ENCODE measurements around the gene GAL3ST2. TPM values are rescaled to one million over a fixed set of nuclear protein-coding genes. Genes with fewer than 3 reads are reported as not detected.

Gene GAL3ST2
- polyA plus RNA-seq, 1 of the 3 experiments (the other 2 are of a cell fraction), result 0.15 TPM

DNA sequence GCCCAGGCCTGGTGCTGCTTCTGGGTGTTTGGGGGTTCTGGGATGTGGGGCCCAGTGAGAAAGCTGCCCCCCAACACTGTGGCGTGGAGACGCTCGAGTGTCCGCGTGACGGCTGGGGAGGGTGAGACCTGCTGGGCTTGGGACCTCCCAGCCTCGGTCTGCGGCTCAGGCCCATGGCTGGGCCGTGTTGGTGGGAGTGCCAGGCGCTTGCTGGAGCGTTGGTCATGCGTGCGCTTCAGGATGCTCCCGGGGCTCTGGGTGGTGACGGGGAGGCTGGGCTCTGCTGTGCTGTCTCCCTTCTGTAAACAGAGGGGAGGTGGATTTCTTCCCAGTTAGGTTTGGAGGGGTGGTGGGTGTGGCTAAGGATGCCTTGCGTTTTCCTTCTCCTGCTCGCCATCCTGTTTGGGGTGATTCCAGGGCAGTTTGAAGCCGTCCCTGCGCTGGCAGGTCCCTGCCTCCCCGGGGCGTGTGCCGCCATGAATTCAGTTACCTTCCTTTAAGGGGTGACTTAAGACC is 606 bp downstream of the GAL3ST2 start:
- Histone ChIP-seq H4K20me1 (ENCODE audit: insufficient read depth) (no peaks in the 10 kb centered on the region), H3K79me2 (ENCODE audit: insufficient read depth) (no peaks in the 10 kb centered on the region), H3K4me1 (ENCODE audit: control insufficient read depth in 1 of 2, insufficient read depth in 2 of 2, low read depth in 1 of 2, low read length in 1 of 2) (peaks cover 8 to 20% of the 10 kb centered on the region in 2 experiments; a peak in 2 of 4 replicates), H2AFZ (ENCODE audit: low read depth) (no peak overlapping the region), H3K9ac (no peak overlapping the region), H3K4me3 (ENCODE audit: low read depth in 2 of 2, low read length in 1 of 2) (no peak overlapping the region), H3K36me3 (replicated peaks in 1 of 2; ENCODE audit: control insufficient read depth in 1 of 2, insufficient read depth in 2 of 2, low read length in 1 of 2) (no peaks in the 10 kb centered on the region), H3K4me2 (no peak overlapping the region), H3K27me3 (ENCODE audit: insufficient read depth) (no peaks in the 10 kb centered on the region), H3F3A (replicated peaks; ENCODE audit: insufficient read depth) (no peaks in the 10 kb centered on the region), H3K9me2 (no peaks in the 10 kb centered on the region), H3K27ac (ENCODE audit: low read depth in 2 of 2, low read length in 1 of 2) (no peak overlapping the region), H3K9me3 (0 out of 2 replicates have a peak, but pooled peaks cover 5% of the 10 kb centered on the region)
- peak; percentile 26 for DNase-seq
- TF ChIP-seq NRF1 (IDR thresholded peaks at IDR 0.05; ENCODE audit: low read depth, low read length) (no peak), GATA2 (CRISPR knock-in tag; IDR thresholded peaks at IDR 0.05) (no peak), TEAD4 (IDR thresholded peaks at IDR 0.05; ENCODE audit: borderline replicate concordance, insufficient read depth) (no peak), RAD21 (IDR thresholded peaks at IDR 0.05; ENCODE audit: low read length) (no peak), FOXM1 (IDR thresholded peaks at IDR 0.05; ENCODE audit: low read depth) (no peak), CHD2 (IDR thresholded peaks at IDR 0.05; ENCODE audit: low read length, partially characterized antibody) (no peak), YY1 (IDR thresholded peaks at IDR 0.05; ENCODE audit: low read depth) (no peak), RCOR1 (IDR thresholded peaks at IDR 0.05; ENCODE audit: low read length) (no peak), EZH2phosphoT487 (IDR thresholded peaks at IDR 0.05; ENCODE audit: borderline replicate concordance, low read depth) (no peak), ELF1 (IDR thresholded peaks at IDR 0.05) (no peak), FOXJ3 (CRISPR knock-in tag; IDR thresholded peaks at IDR 0.05) (no peak), EP300 (IDR thresholded peaks at IDR 0.05; ENCODE audit: borderline replicate concordance in 1 of 2, low read depth in 1 of 2, low read length in 1 of 2) (no peak), RXRA (IDR thresholded peaks at IDR 0.05; ENCODE audit: borderline replicate concordance, low read depth) (no peak)
- TF ChIP-seq, protein P1, sequence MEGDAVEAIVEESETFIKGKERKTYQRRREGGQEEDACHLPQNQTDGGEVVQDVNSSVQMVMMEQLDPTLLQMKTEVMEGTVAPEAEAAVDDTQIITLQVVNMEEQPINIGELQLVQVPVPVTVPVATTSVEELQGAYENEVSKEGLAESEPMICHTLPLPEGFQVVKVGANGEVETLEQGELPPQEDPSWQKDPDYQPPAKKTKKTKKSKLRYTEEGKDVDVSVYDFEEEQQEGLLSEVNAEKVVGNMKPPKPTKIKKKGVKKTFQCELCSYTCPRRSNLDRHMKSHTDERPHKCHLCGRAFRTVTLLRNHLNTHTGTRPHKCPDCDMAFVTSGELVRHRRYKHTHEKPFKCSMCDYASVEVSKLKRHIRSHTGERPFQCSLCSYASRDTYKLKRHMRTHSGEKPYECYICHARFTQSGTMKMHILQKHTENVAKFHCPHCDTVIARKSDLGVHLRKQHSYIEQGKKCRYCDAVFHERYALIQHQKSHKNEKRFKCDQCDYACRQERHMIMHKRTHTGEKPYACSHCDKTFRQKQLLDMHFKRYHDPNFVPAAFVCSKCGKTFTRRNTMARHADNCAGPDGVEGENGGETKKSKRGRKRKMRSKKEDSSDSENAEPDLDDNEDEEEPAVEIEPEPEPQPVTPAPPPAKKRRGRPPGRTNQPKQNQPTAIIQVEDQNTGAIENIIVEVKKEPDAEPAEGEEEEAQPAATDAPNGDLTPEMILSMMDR (IDR thresholded peaks at IDR 0.05), result no peak
- TF ChIP-seq, protein P2, sequence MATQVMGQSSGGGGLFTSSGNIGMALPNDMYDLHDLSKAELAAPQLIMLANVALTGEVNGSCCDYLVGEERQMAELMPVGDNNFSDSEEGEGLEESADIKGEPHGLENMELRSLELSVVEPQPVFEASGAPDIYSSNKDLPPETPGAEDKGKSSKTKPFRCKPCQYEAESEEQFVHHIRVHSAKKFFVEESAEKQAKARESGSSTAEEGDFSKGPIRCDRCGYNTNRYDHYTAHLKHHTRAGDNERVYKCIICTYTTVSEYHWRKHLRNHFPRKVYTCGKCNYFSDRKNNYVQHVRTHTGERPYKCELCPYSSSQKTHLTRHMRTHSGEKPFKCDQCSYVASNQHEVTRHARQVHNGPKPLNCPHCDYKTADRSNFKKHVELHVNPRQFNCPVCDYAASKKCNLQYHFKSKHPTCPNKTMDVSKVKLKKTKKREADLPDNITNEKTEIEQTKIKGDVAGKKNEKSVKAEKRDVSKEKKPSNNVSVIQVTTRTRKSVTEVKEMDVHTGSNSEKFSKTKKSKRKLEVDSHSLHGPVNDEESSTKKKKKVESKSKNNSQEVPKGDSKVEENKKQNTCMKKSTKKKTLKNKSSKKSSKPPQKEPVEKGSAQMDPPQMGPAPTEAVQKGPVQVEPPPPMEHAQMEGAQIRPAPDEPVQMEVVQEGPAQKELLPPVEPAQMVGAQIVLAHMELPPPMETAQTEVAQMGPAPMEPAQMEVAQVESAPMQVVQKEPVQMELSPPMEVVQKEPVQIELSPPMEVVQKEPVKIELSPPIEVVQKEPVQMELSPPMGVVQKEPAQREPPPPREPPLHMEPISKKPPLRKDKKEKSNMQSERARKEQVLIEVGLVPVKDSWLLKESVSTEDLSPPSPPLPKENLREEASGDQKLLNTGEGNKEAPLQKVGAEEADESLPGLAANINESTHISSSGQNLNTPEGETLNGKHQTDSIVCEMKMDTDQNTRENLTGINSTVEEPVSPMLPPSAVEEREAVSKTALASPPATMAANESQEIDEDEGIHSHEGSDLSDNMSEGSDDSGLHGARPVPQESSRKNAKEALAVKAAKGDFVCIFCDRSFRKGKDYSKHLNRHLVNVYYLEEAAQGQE (IDR thresholded peaks at IDR 0.05; ENCODE audit: low read depth, low read length), result no peak
- WGBS (ENCODE audit: low lambda C conversion rate), result 90% methylated on average over 8 of the region's 22 CpGs
- ChIA-PET CTCF (interaction anchor here (1.2 to 3.0 kb wide), 2 partner anchors 13 to 42 kb away, joined by 4 to 13 read pairs; partner anchors contain the start of gene D2HGDH), POLR2A (no interaction called here)
